ENCODE measurements around the gene ATXN7L1.

- TF ChIP-seq SIN3A (IDR thresholded peaks at IDR 0.05; ENCODE audit: borderline replicate concordance, low read depth, low read length) = no peak
- TF ChIP-seq, protein P1, sequence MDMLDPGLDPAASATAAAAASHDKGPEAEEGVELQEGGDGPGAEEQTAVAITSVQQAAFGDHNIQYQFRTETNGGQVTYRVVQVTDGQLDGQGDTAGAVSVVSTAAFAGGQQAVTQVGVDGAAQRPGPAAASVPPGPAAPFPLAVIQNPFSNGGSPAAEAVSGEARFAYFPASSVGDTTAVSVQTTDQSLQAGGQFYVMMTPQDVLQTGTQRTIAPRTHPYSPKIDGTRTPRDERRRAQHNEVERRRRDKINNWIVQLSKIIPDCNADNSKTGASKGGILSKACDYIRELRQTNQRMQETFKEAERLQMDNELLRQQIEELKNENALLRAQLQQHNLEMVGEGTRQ (IDR thresholded peaks at IDR 0.05; ENCODE audit: borderline replicate concordance, low read depth, low read length) = no peak
- TF ChIP-seq TCF12 (IDR thresholded peaks at IDR 0.05) = no peak
- no peak for TF ChIP-seq POLR2AphosphoS5 (IDR thresholded peaks at IDR 0.05; ENCODE audit: low read depth, low read length)
- no peak for TF ChIP-seq CTCF (IDR thresholded peaks at IDR 0.05)
- no peak for TF ChIP-seq TAF1 (IDR thresholded peaks at IDR 0.05; ENCODE audit: borderline replicate concordance, low read depth, low read length)
- no peak for TF ChIP-seq EP300 (IDR thresholded peaks at IDR 0.05; ENCODE audit: borderline replicate concordance in 1 of 2, low read depth in 1 of 2, low read length in 1 of 2)
- TF ChIP-seq REST (IDR thresholded peaks at IDR 0.05; ENCODE audit: low read depth, low read length) = no peak
- no peak for TF ChIP-seq JUND (IDR thresholded peaks at IDR 0.05)
- TF ChIP-seq RAD21 (IDR thresholded peaks at IDR 0.05; ENCODE audit: low read length) = no peak
- TF ChIP-seq EZH2phosphoT487 (IDR thresholded peaks at IDR 0.05; ENCODE audit: borderline replicate concordance, low read depth) = no peak
- no peak for TF ChIP-seq MEF2A (IDR thresholded peaks at IDR 0.05; ENCODE audit: borderline replicate concordance, low read depth)
- TF ChIP-seq ZBTB33 (IDR thresholded peaks at IDR 0.05; ENCODE audit: borderline replicate concordance, low read depth) = no peak
Measured at GRCh38 chr7:105773030-105773460, 103.4 kb downstream of the ATXN7L1 start.

Measured in SK-N-SH (cell line).